Caco-2 (cell line): Measurements from ENCODE around the gene RPS6KA4. TPM values are rescaled to one million over a fixed set of nuclear protein-coding genes. Genes with fewer than 3 reads are reported as not detected.
A peak's percentile ranks its signal among the peaks of the same experiment; 100 is the strongest.

Experiments
- BruUV-seq: library from RNA; stranded (reverse); fragments of 400-500 nt; replicated peaks from 2 replicates; lab custom pipeline; 2021; lab: Mats Ljungman, UMichigan
- CTCF ChIA-PET: fragments of 300-600 bp; sonication (Branson Sonifier 250); formaldehyde crosslinking; loops from one replicate; lab custom pipeline; 2022; ENCODE audit warnings: antibody characterized with exemption; lab: Charles Lee
- POLR2A ChIA-PET: fragments of 300-600 bp; sonication (Branson Sonifier 250); formaldehyde crosslinking; loops from one replicate; lab custom pipeline; 2022; ENCODE audit warnings: antibody characterized with exemption; lab: Charles Lee
- DNase-seq, 2 experiments: peaks; one replicate each; pipeline versions ENCODE4 v3.0.0 to v3.0.0-alpha.2; 2020 to 2022
- H3K27me3 ChIP-seq: replicated peaks from 2 replicates; pipeline ENCODE4 v1.6.0; 2011; ENCODE audit warnings: low read length; ENCODE audit not compliant: control insufficient read depth, insufficient read depth
- H3K36me3 ChIP-seq: 2 replicates; pipeline ENCODE4 v1.5.1; 2011; ENCODE audit warnings: low read length; ENCODE audit not compliant: control insufficient read depth, insufficient read depth
- H3K4me1 ChIP-seq: fragments of 250-450 bp; sonication (Bioruptor Pico); 2 replicates; pipeline ENCODE4 v1.5.1; 2020; ENCODE audit warnings: mild to moderate bottlenecking
- H3K4me3 ChIP-seq: 2 replicates; pipeline ENCODE4 v1.5.1; 2011; ENCODE audit warnings: low read depth, mild to moderate bottlenecking, control low read depth, low read length
- H3K9me3 ChIP-seq: fragments of 250-450 bp; sonication (Bioruptor Pico); 2 replicates; pipeline ENCODE4 v1.5.1; 2020; ENCODE audit warnings: mild to moderate bottlenecking, moderate library complexity
- H3K27ac Mint-ChIP-seq: one replicate; pipeline ENCODE4 v1.8.0; 2022; ENCODE audit warnings: mixed read lengths; ENCODE audit not compliant: unreplicated experiment
- H3K27me3 Mint-ChIP-seq: one replicate; pipeline ENCODE4 v1.8.0; 2022; ENCODE audit warnings: mixed read lengths; ENCODE audit not compliant: insufficient read depth, unreplicated experiment
- H3K36me3 Mint-ChIP-seq: one replicate; pipeline ENCODE4 v1.8.0; 2022; ENCODE audit warnings: mild to moderate bottlenecking, mixed read lengths; ENCODE audit not compliant: insufficient read depth, unreplicated experiment
- H3K4me1 Mint-ChIP-seq: one replicate; pipeline ENCODE4 v1.8.0; 2022; ENCODE audit warnings: low read depth, mixed read lengths; ENCODE audit not compliant: unreplicated experiment
- H3K4me3 Mint-ChIP-seq: one replicate; pipeline ENCODE4 v1.8.0; 2022; ENCODE audit warnings: mild to moderate bottlenecking, moderate library complexity, mixed read lengths; ENCODE audit not compliant: unreplicated experiment
- H3K9me3 Mint-ChIP-seq: one replicate; pipeline ENCODE4 v1.8.0; 2022; ENCODE audit warnings: mixed read lengths; ENCODE audit not compliant: unreplicated experiment
- intact Hi-C: fragments of 100-400 bp; cut with micrococcal nuclease; formaldehyde crosslinking; loops from one replicate; pipeline ENCODE4 v1.10.0; 2022; ENCODE audit not compliant: unreplicated experiment
- total RNA-seq: library from RNA; stranded (reverse); gene quantifications from 2 replicates; pipeline ENCODE4 v1.2.3, GENCODE V29; 2022
- TF ChIP-seq, protein P1 (sequence below), 2 experiments: fragments of 200-600 bp in 1 of 2; IDR thresholded peaks; 1 replicate in 1 of 2; 2 replicates in 1 of 2; pipeline versions ENCODE4 v1.5.1 to v1.8.0; 2011 to 2022; ENCODE audit warnings: antibody characterized with exemption in 1 of 2, control low read depth in 1 of 2, inconsistent platforms in 1 of 2, low read depth in 1 of 2, low read length in 1 of 2, mild to moderate bottlenecking in 1 of 2, moderate library complexity in 1 of 2; ENCODE audit not compliant: insufficient read depth in 1 of 2, severe bottlenecking in 1 of 2, unreplicated experiment in 1 of 2

RPS6KA4 gene
- total RNA-seq, 1 experiment from 2014 or later: 95.7 TPM

DNA sequence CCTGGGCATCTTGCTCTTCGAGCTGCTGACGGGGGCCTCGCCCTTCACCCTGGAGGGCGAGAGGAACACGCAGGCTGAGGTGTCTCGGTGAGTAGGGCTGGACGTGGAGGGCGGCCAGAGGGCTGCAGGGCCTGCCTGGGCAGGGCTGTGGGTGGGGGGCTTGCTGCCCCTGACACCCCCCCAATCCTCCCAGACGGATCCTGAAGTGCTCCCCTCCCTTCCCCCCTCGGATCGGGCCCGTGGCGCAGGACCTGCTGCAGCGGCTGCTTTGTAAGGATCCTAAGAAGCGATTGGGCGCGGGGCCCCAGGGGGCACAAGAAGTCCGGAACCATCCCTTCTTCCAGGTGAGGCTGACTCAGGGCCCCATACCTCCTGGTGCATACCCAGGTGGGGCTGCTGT, 2.7 kb downstream of the RPS6KA4 start:
- Mint-ChIP-seq H3K4me1 (peaks cover 23% of the 10 kb centered on the region), H3K27me3 (no peaks in the 10 kb centered on the region), H3K27ac (no peak overlapping the region), H3K36me3 (peaks cover 73% of the 10 kb centered on the region), H3K4me3 (no peak overlapping the region), H3K9me3 (no peaks in the 10 kb centered on the region)
- intact Hi-C loops: no loop called here
- POLR2A ChIA-PET: interaction anchor here (1.2 kb wide), 1 partner anchor 44 kb away, joined by 3 read pairs; the partner anchor contains the start of gene PRDX5
- BruUV-seq: no TSS peak
- Histone ChIP-seq H3K4me3 (no peak overlapping the region), H3K4me1 (peaks cover 41% of the 10 kb centered on the region), H3K9me3 (no peaks in the 10 kb centered on the region), H3K27me3 (no peaks in the 10 kb centered on the region), H3K36me3 (peaks cover 8% of the 10 kb centered on the region)
- TF ChIP-seq, protein P1, sequence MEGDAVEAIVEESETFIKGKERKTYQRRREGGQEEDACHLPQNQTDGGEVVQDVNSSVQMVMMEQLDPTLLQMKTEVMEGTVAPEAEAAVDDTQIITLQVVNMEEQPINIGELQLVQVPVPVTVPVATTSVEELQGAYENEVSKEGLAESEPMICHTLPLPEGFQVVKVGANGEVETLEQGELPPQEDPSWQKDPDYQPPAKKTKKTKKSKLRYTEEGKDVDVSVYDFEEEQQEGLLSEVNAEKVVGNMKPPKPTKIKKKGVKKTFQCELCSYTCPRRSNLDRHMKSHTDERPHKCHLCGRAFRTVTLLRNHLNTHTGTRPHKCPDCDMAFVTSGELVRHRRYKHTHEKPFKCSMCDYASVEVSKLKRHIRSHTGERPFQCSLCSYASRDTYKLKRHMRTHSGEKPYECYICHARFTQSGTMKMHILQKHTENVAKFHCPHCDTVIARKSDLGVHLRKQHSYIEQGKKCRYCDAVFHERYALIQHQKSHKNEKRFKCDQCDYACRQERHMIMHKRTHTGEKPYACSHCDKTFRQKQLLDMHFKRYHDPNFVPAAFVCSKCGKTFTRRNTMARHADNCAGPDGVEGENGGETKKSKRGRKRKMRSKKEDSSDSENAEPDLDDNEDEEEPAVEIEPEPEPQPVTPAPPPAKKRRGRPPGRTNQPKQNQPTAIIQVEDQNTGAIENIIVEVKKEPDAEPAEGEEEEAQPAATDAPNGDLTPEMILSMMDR (IDR thresholded peaks at IDR 0.05; ENCODE audit: insufficient read depth in 1 of 2, low read depth in 1 of 2, low read length in 1 of 2, severe bottlenecking in 1 of 2, unreplicated experiment in 1 of 2): no peak
- CTCF ChIA-PET: no interaction called here
- no peak for DNase-seq

DNA sequence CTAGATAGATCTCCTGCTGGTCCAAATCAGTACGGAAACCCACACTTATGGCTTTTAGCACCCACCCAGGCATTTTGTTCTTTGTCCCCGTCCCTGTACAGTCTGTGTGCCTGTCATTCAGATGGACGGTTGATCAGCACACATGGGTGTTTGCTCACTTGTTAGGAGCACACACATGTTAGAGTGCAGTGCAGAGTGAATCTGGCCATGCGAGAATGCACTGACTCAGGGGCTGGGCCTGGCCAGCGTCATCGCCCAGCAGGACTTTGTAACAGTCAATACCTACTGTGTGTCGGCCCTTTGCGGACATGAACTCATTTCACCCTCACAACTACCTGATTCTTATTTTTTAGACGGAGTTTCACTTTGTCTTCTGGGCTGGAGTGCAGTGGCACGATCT, 3.4 kb downstream of the RPS6KA4 start:
- Mint-ChIP-seq H3K4me3 (no peak overlapping the region), H3K27me3 (no peaks in the 10 kb centered on the region), H3K4me1 (peaks cover 23% of the 10 kb centered on the region), H3K9me3 (no peaks in the 10 kb centered on the region), H3K36me3 (peaks cover 77% of the 10 kb centered on the region), H3K27ac (no peak overlapping the region)
- Histone ChIP-seq H3K4me3 (no peak overlapping the region), H3K27me3 (no peaks in the 10 kb centered on the region), H3K9me3 (no peaks in the 10 kb centered on the region), H3K36me3 (peaks cover 8% of the 10 kb centered on the region), H3K4me1 (peaks cover 37% of the 10 kb centered on the region)
- DNase-seq: no peak
- intact Hi-C loops: no loop called here
- TF ChIP-seq, protein P1 (IDR thresholded peaks at IDR 0.05; ENCODE audit: insufficient read depth in 1 of 2, low read depth in 1 of 2, low read length in 1 of 2, severe bottlenecking in 1 of 2, unreplicated experiment in 1 of 2): no peak
- CTCF ChIA-PET: interaction anchor here (0.7 kb wide), 1 partner anchor 58 kb away, joined by 4 read pairs; no protein-coding TSS in a partner anchor
- TSS peak; percentile 2 for BruUV-seq
- POLR2A ChIA-PET: no interaction called here

DNA sequence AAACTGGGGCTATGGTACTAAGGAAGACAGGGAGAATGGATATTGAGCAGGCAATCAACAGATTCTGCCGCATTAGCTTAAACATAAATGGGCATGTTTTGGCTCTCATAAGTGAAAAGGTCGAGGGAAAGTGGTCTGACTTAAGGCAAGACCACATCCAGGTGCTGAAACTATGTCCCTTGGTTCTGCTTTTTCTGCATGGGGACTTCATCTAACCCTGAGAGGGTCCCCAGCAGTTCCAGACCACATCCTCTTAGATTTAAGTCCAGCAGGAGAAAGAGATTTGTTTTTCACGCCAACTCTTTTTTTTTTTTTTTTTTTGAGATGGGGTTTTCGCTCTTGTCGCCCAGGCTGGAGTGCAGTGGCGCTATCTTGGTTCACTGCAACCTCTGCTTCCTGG, 5.5 kb downstream of the RPS6KA4 start:
- H3K4me1 Mint-ChIP-seq: peaks cover 14% of the 10 kb centered on the region
- TF ChIP-seq, protein P1 (IDR thresholded peaks at IDR 0.05; ENCODE audit: insufficient read depth in 1 of 2, low read depth in 1 of 2, low read length in 1 of 2, severe bottlenecking in 1 of 2, unreplicated experiment in 1 of 2): no peak
- ChIA-PET POLR2A (no interaction called here), CTCF (no interaction called here)
- Histone ChIP-seq H3K27me3 (no peaks in the 10 kb centered on the region), H3K36me3 (peaks cover 8% of the 10 kb centered on the region), H3K4me1 (peaks cover 23% of the 10 kb centered on the region), H3K4me3 (no peak overlapping the region), H3K9me3 (no peaks in the 10 kb centered on the region)
- no TSS peak for BruUV-seq
- intact Hi-C loops: no loop called here
- H3K4me3 Mint-ChIP-seq: no peak overlapping the region
- peaks cover 95% of the 10 kb centered on the region for H3K36me3 Mint-ChIP-seq
- no peaks in the 10 kb centered on the region for H3K27me3 Mint-ChIP-seq
- DNase-seq: no peak
- H3K27ac Mint-ChIP-seq: no peak overlapping the region
- no peaks in the 10 kb centered on the region for H3K9me3 Mint-ChIP-seq
